Keratinocyte (primary cell): ENCODE results near the gene ZW10. TPM values are rescaled to one million over a fixed set of nuclear protein-coding genes. Genes with fewer than 3 reads are reported as not detected.

Experiments
- DNase-seq: peaks from one replicate; pipeline ENCODE4 v3.0.0-alpha.2; 2011; ENCODE audit warnings: low read depth, missing footprints, low spot score
- FAIRE-seq: peaks from 2 replicates; lab custom pipeline; 2011; peaks lifted over from hg19 to GRCh38; lab: Jason Lieb, UNC
- H2AFZ ChIP-seq: 2 replicates; pipeline ENCODE4 v1.6.0; 2012; ENCODE audit warnings: low read length, control low read depth, inconsistent platforms; ENCODE audit not compliant: control insufficient read depth
- H3K27ac ChIP-seq: 2 replicates; pipeline ENCODE4 v1.5.1; 2011; ENCODE audit warnings: low read length; ENCODE audit not compliant: control insufficient read depth, insufficient read depth
- H3K27me3 ChIP-seq: 3 replicates; pipeline ENCODE4 v1.6.0; 2011; ENCODE audit warnings: low read length; ENCODE audit not compliant: control insufficient read depth, insufficient read depth; ENCODE audit errors: extremely low read depth
- H3K36me3 ChIP-seq, 2 experiments: 2 replicates in 1 of 2; 3 replicates in 1 of 2; pipeline ENCODE4 v1.5.1; 2011; ENCODE audit warnings: low read length in 2 of 2, mild to moderate bottlenecking in 1 of 2; ENCODE audit not compliant: control insufficient read depth in 2 of 2, insufficient read depth in 2 of 2; ENCODE audit errors: extremely low read depth in 1 of 2
- H3K4me1 ChIP-seq: 3 replicates; pipeline ENCODE4 v1.5.1; 2011; ENCODE audit warnings: low read length; ENCODE audit not compliant: control insufficient read depth, insufficient read depth; ENCODE audit errors: extremely low read depth
- H3K4me2 ChIP-seq: 3 replicates; pipeline ENCODE4 v1.6.0; 2011; ENCODE audit warnings: low read depth, low read length; ENCODE audit not compliant: control insufficient read depth, insufficient read depth; ENCODE audit errors: extremely low read depth
- H3K4me3 ChIP-seq, 3 experiments: fragments of 200-600 bp in 1 of 3; sonication (generic) in 1 of 3; 2 replicates in 2 of 3; 3 replicates in 1 of 3; pipeline ENCODE4 v1.5.1; 2011 to 2016; ENCODE audit warnings: low read length in 3 of 3, mild to moderate bottlenecking in 3 of 3, control low read depth in 2 of 3, inconsistent platforms in 1 of 3, low read depth in 1 of 3, mixed read lengths in 1 of 3, mixed run types in 1 of 3, moderate library complexity in 1 of 3; ENCODE audit not compliant: control insufficient read depth in 2 of 3, insufficient read depth in 2 of 3; ENCODE audit errors: extremely low read depth in 1 of 3
- H3K79me2 ChIP-seq: 2 replicates; pipeline ENCODE4 v1.6.0; 2012; ENCODE audit warnings: low read length; ENCODE audit not compliant: control insufficient read depth, insufficient read depth
- H3K9ac ChIP-seq: 3 replicates; pipeline ENCODE4 v1.6.0; 2011; ENCODE audit warnings: low read length; ENCODE audit not compliant: control insufficient read depth, insufficient read depth; ENCODE audit errors: extremely low read depth
- H3K9me1 ChIP-seq: 3 replicates; pipeline ENCODE4 v1.6.0; 2011; ENCODE audit warnings: low read length; ENCODE audit not compliant: control insufficient read depth, insufficient read depth; ENCODE audit errors: extremely low read depth
- H3K9me3 ChIP-seq: 2 replicates; pipeline ENCODE4 v1.5.1; 2012; ENCODE audit warnings: low read depth, low read length; ENCODE audit not compliant: control insufficient read depth
- H4K20me1 ChIP-seq: 3 replicates; pipeline ENCODE4 v1.6.0; 2011; ENCODE audit warnings: low read length; ENCODE audit not compliant: control insufficient read depth, insufficient read depth; ENCODE audit errors: extremely low read depth
- CTCF ChIP-seq, 3 experiments: IDR thresholded peaks in 1 of 3; conservative IDR thresholded peaks in 1 of 3; optimal IDR thresholded peaks in 1 of 3; 2 replicates in 2 of 3; 3 replicates in 1 of 3; pipeline versions ENCODE3 to v1.5.1; 2011; ENCODE audit warnings: low read length in 3 of 3, mild to moderate bottlenecking in 3 of 3, moderate library complexity in 2 of 3, control low read depth in 1 of 3, inconsistent platforms in 1 of 3; ENCODE audit not compliant: insufficient read depth in 2 of 3; ENCODE audit errors: extremely low read depth in 1 of 3
- EZH2 ChIP-seq: IDR thresholded peaks from one replicate; pipeline ENCODE4 v1.6.1; 2012; ENCODE audit warnings: inconsistent platforms, mild to moderate bottlenecking, low read length, moderate library complexity
- dilution Hi-C: fragments of 300-500 bp; cut with MboI; formaldehyde crosslinking; loops from one replicate; pipeline ENCODE4 v1.7.0; 2020; ENCODE audit warnings: low sequenced_read_pairs; ENCODE audit not compliant: extremely low pct_ligation_motif_present
- polyA plus RNA-seq, 5 experiments: library from polyadenylated mRNA; depleted of rRNA in 3 of 5; stranded (reverse) in 3 of 5; stranded (forward) in 1 of 5; unstranded in 1 of 5; fragments of >200 nt; gene quantifications; 1 replicate in 1 of 5; 2 replicates in 3 of 5; 3 replicates in 1 of 5; pipeline versions ENCODE4 v1.2.1 to v1.2.3, GENCODE V29; 2011 to 2012; ENCODE audit warnings: missing spikeins in 2 of 5, low read depth in 1 of 5, low replicate concordance in 1 of 5

The ZW10 gene
- polyA plus RNA-seq, 1 donor (not counting 4 experiments of a cell fraction or from before 2014, with no cell fraction given) = 21.3 TPM

GRCh38 chr11:113722934-113723333 lies 50.6 kb downstream of the ZW10 start:
- dilution Hi-C loops = no loop called here
- DNase-seq = no peak
- no peak for FAIRE-seq

DNA sequence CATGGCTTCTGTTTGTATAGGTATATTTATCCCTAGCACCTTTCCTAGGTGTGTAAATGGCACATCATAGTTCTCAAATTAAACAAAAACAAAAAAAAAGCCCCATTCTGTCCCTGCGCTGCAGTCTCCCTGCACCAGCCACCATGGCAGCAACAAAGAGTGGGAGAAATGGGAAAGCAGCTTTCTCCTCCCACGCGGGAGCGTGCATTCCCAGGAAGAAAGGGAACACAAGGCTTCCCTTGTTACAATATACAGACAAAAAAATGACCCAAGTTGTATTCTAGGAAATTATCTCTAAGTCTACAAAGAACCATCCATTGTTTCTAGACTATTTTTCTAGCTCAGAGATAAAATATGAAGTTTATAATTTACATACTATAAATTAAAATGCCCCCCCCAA lies 51.3 kb downstream of the ZW10 start:
- Histone ChIP-seq H3K9me1 (no peaks in the 10 kb centered on the region), H2AFZ (no peak overlapping the region), H4K20me1 (no peaks in the 10 kb centered on the region), H3K4me3 (no peak overlapping the region), H3K9ac (no peak overlapping the region), H3K79me2 (no peaks in the 10 kb centered on the region), H3K36me3 (no peaks in the 10 kb centered on the region), H3K4me1 (peaks cover 8% of the 10 kb centered on the region), H3K4me2 (no peak overlapping the region), H3K27me3 (no peaks in the 10 kb centered on the region), H3K27ac (no peak overlapping the region), H3K9me3 (no peaks in the 10 kb centered on the region)
- no peak for DNase-seq
- no peak for TF ChIP-seq CTCF (optimal IDR thresholded peaks at IDR 0.05 in 1 of 3, IDR thresholded peaks at IDR 0.05 in 1 of 3, conservative IDR thresholded peaks at IDR 0.05 in 1 of 3; ENCODE audit: extremely low read depth in 1 of 3, insufficient read depth in 2 of 3, low read length in 3 of 3)
- no peak for TF ChIP-seq EZH2
- no peak for FAIRE-seq
- dilution Hi-C loops = no loop called here

More at GRCh38 chr11:113722934-113723333, 50.6 kb downstream of the ZW10 start:
- Histone ChIP-seq H3K9me1 (no peaks in the 10 kb centered on the region), H3K4me1 (peaks cover 8% of the 10 kb centered on the region), H3K36me3 (no peaks in the 10 kb centered on the region), H4K20me1 (no peaks in the 10 kb centered on the region), H3K27me3 (no peaks in the 10 kb centered on the region), H3K79me2 (no peaks in the 10 kb centered on the region), H2AFZ (no peak overlapping the region), H3K9me3 (no peaks in the 10 kb centered on the region), H3K4me3 (no peak overlapping the region), H3K4me2 (no peak overlapping the region), H3K27ac (no peak overlapping the region), H3K9ac (no peak overlapping the region)
- TF ChIP-seq CTCF (optimal IDR thresholded peaks at IDR 0.05 in 1 of 3, IDR thresholded peaks at IDR 0.05 in 1 of 3, conservative IDR thresholded peaks at IDR 0.05 in 1 of 3; ENCODE audit: extremely low read depth in 1 of 3, insufficient read depth in 2 of 3, low read length in 3 of 3) (no peak), EZH2 (no peak)
